GM19328 (cell line): ENCODE data around the gene ZNF385C.
"Not testable (repeated sequence)": the region's sequence is repeated elsewhere in the genome, so short reads cannot be mapped to it uniquely, and the experiment has no call there.

Source experiments
- ATAC-seq: cut with Tn5 transposase; IDR thresholded peaks from one replicate; pipeline ENCODE4 v1.9.1; 2021; ENCODE audit warnings: mild to moderate bottlenecking, moderate library complexity; ENCODE audit not compliant: unreplicated experiment

ZNF385C gene

DNA sequence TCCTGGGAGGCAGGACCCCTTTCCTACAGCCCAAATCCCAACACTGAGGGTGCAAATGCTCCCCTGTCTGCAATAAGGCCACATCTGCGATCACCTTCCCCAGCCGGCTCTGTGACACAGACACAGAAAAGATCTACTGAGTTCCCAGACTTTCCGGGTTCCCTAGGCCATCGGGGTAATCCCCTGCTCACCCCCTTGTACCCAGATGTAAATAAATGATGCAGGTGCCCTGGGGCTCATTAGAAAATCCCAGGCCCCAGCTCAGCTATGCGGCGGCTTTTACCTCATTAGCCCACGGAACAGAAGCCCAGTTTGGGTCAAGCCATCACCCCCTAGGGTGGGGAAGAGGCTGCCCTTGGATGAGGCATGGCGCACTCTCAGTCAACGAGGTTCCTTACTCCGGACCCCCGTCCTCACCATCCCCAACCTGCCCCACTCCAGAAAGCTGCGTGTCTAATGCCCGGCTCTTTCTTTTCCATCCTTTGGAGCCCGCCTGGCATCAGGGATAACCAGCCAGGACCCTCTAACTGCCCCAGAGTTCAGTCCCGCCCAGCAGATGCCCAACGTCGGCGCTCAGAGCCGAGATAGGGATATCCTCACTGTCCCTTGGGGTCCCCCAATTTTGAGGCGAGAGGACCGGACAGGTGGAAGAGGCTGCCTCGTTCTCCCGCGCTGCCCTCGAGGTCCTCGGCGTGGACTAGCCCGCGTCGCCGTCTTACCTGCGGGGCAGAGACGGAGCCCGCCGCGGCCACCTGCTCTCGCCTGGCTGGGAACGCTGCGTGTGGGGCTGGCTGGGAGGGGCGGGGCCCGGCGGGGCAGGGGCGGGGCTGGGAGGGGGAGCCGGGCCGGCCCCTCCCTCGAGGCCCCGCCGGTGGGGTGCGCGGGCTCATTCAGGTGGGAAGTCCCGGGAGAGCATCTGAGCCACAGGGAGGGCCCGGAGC is at the start of gene ZNF385C:
Gene ZNF385C (minus strand): TSS at position 783 of the 941 bp plus-strand sequence. CDS start 35,417 bp downstream, outside the sequence.
- ATAC-seq: no peak

DNA sequence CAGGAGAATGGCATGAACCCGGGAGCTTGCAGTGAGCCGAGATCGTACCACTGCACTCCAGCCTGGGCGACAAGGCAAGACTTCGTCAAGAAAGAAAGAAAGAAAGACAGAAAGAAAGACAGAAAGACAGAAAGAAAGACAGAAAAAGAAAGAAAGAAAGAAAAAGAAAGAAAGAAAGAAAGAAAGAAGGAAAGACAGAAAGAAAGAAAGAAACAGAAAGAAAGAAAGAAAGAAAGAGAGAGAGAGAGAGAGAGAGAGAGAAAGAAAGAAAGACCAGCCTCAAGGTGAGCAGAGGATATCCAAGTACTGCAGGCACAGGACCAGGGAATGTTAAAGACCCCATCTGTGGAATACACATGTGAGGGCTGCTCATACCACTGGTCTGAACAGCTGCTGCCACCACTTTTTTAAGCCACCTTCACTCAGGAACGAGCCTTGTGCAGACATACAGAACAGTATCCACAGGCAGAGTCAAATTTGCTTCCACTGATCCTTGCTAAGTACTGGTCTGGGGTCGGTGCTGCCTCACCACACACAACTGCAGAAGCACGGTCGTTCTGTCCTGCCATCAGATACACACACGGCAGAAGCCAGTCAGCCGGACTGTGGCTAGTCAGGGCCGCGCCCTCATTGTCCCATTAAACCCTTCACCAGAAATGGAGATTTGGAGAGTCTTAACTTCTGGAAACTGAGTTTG is 48.8 kb upstream of the ZNF385C start:
- ATAC-seq: no peak

DNA sequence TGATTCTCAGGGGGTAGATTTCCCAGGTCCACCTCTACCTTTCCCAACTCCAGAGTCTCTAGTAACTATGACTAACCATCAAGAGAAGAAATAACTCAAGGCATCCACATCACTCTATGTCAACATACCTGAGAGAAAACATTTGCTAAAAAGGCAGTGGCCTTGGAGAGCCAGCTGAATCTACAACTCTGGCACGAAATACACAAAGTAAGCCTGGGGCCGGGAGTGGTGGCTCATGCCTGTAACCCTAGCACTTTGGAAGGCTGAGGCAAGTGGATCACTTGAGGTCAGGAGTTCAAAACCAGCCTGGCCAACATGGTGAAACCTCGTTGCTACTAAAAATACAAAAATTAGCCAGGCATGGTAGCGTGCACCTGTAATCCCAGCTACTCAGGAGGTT is 44.9 kb upstream of the ZNF385C start:
- ATAC-seq: not testable (repeated sequence)

DNA sequence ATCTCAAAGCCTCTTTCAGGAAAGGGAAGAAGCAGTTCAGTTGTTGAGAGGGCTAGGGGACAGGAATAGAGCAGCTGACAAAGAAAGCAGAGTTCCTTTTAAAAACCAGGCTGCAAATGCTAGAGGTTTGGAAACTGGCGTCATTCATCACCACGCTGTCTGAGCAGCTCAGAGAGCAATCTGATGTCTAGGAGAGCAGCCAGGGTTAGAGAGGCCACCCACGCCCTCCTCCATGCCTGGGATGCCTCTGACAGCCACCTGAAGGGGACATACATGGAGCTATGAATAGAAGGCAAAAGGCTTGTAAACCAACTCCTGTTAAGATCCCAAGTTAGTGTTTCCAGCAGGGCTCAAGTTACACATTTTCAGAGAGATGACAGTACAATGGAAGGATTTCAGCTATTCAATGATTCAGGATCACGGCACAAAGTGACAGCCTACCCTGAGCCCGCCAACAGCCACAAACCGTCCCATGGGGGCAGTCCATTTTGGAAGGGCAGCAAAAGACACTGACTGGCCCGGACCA is 44.2 kb upstream of the ZNF385C start:
- ATAC-seq: no peak

DNA sequence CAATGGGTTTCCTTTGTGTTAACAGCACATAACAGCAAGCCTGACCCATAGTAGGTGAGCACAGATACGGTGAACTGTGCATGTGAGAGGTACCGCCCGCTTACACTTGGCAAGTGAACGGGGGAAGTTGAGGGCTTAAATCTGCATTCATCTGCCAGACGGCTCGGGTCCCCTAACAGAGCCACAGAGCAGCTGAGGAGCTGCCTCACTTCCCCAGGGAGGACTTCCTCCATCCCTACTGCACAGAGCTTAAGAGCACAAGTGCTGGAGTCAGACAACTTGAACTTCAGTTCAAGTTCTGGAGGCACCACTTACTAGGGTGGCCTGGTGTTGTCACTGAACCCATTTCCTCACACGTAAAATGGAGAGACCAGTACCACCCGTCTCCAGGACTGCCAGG is 43.1 kb upstream of the ZNF385C start:
- no peak for ATAC-seq

DNA sequence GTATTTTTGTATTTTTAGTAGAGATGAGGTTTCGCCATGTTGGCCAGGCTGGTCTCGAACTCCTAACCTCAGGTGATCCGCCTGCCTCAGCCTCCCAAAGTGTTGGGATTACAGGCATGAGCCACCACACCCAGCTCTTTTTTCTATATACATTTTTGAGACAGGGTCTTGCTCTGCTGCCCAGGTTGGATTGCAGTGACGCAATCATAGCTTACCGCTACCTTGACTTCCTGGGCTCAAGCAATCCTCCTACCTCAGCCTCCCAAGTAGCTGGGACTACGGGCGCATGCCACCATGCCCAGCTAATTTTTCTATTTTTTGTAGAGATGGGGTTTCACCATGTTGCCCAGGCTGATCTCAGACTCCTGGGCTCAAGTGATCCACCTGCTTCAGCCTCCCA is 42.4 kb upstream of the ZNF385C start:
- ATAC-seq: not testable (repeated sequence)

- ATAC-seq: no peak
Observed at GRCh38 chr17:42138749-42139492, 40.6 kb upstream of the ZNF385C start.

- no peak for ATAC-seq
Observed at GRCh38 chr17:42136654-42137051, 38.4 kb upstream of the ZNF385C start.

- ATAC-seq: no peak
Observed at GRCh38 chr17:42135664-42136653, 37.7 kb upstream of the ZNF385C start.

- ATAC-seq: no peak
Observed at GRCh38 chr17:42135151-42135550, 36.9 kb upstream of the ZNF385C start.

- ATAC-seq: no peak
Observed at GRCh38 chr17:42133461-42134041, 35.3 kb upstream of the ZNF385C start.

- ATAC-seq: no peak
Observed at GRCh38 chr17:42132941-42133340, 34.7 kb upstream of the ZNF385C start.

- ATAC-seq: no peak
Observed at GRCh38 chr17:42131981-42132432, 33.7 kb upstream of the ZNF385C start.

DNA sequence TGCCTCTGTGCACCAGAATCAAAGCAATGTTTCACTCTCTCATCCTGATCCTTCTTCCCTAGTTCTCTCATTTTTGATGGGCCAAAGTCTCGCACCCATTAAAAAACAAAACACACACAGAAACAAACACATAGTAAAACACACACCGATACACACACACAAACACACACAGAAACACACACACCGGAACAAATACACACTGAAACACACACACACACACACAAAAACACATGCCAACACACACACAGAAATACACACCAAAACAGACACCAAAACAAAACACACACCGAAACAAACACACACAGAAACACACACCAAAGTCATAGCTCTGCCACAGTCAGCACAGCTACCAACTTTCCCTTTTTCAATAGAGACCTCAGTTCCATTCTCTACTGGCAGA is 33.0 kb upstream of the ZNF385C start:
- no peak for ATAC-seq

DNA sequence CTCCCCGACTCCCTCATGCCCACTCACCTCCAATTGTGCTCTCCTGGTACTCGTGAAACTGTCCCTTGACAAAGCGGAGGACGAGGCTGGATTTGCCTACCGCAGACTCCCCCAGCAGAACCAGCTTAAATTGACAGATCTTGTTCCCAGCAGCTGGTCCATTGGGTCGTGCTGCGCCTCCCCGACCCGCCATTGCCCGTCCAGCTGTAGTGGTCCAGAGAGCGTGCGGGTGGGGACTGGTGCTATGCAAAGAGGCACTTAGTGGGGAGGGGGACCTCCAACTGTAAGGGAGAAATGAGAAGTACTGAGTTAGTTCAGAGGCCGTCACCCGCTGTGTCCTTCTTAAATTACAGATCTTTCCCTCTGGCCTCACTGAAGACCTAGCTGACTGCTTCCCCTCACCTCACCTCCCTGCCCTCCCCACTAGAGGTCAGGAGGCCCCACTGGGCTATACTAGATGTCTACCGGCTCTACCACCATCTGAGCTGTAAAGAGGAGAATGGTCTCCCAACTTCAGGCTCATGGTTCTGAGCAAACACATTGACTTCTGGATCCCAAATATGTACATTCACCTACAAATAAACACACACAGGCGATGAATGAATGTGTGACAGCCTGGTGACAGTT is 32.1 kb upstream of the ZNF385C start:
- ATAC-seq: no peak

DNA sequence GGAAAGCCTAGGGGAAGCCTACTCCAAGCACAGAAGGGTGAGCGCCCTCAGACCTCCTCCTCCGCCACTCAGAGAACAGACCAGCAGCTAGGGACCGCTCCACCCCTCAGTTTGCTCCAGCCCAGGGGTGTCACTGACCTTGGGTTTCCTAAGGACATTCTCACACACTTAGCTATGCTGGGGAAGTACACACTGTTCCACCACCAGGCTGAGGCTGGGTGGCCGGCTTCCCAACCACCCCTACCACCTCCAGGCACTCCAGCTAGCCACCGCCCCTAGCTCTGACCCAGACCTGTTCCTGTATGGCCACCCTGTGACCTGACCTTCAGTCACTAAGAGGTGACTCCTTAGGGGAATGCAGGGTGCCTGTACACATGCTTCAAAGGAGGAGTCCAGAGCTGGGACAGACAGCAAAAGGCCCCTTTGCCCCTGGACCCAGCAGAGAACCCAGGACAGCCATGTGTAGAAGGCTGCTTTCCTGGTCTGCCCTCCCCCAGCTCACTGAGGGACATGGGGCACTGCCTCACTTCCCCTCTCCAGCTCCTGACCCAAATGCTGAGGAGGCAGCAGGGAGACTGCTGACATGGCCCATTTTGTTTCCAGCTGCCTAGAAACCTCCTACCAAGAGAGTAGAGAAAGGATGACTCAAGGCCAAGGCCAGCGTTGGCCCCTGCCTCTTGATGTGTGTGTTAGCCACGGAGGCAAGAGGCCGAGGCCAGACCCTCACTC is 31.0 kb upstream of the ZNF385C start:
- ATAC-seq: no peak

GRCh38 chr17:42127414-42127813 is 29.1 kb upstream of the ZNF385C start:
- no peak for ATAC-seq

DNA sequence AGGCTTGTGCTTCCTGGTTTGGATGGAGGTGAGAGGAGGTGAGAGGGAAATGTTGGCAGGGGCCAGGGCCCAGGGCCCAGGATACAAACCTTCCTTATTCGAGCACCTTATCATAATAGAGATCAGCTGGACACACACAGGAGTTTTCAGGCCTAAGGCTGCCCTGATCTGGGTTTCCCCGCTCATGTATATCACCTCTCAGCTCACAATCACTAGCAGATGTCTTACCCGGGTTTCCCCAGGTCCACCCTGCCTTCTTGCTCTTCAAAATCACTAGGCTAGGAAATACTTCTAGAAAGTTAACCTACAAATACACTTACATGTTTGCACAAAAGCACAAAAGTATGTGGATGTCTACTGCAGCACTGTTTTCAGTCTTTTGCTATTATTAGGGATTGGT is 28.6 kb upstream of the ZNF385C start:
- no peak for ATAC-seq
